ENCODE results near the gene CXCL3.
A peak's percentile ranks its signal among the peaks of the same experiment; 100 is the strongest.

Gene CXCL3

DNA sequence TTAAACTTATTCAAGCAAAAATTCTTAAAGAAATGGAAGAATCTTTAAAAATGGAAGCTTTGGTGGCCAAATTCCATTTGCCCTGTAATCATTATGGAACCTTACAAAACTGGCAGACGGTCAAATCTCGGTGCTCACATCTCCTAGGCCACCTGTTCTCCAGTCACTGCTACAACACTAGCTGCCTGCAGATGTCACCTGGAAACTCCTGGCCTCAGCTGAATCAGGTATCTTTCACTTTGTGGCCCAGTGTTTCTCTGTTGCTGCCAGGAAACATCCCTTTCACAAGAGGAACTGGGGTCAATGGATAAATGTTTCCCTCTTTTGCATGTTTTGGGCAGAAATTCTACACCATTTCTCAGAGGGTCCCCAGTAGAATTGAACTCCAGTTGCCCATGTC, 4.2 kb upstream of the CXCL3 start:
- Histone ChIP-seq H3K4me3 (replicated peaks; ENCODE audit: insufficient read depth, low read length) (no peak overlapping the region), H3K27ac (replicated peaks) (no peak overlapping the region), H3K27me3 (ENCODE audit: insufficient read depth, poor library complexity, severe bottlenecking) (no peaks in the 10 kb centered on the region)
- TF ChIP-seq POLR2AphosphoS5 (IDR thresholded peaks at IDR 0.05; ENCODE audit: low read depth) (no peak), GABPA (IDR thresholded peaks at IDR 0.05; ENCODE audit: low read depth) (no peak), SPI1 (IDR thresholded peaks at IDR 0.05; ENCODE audit: borderline replicate concordance, low read depth) (no peak)
- TF ChIP-seq, protein P1, sequence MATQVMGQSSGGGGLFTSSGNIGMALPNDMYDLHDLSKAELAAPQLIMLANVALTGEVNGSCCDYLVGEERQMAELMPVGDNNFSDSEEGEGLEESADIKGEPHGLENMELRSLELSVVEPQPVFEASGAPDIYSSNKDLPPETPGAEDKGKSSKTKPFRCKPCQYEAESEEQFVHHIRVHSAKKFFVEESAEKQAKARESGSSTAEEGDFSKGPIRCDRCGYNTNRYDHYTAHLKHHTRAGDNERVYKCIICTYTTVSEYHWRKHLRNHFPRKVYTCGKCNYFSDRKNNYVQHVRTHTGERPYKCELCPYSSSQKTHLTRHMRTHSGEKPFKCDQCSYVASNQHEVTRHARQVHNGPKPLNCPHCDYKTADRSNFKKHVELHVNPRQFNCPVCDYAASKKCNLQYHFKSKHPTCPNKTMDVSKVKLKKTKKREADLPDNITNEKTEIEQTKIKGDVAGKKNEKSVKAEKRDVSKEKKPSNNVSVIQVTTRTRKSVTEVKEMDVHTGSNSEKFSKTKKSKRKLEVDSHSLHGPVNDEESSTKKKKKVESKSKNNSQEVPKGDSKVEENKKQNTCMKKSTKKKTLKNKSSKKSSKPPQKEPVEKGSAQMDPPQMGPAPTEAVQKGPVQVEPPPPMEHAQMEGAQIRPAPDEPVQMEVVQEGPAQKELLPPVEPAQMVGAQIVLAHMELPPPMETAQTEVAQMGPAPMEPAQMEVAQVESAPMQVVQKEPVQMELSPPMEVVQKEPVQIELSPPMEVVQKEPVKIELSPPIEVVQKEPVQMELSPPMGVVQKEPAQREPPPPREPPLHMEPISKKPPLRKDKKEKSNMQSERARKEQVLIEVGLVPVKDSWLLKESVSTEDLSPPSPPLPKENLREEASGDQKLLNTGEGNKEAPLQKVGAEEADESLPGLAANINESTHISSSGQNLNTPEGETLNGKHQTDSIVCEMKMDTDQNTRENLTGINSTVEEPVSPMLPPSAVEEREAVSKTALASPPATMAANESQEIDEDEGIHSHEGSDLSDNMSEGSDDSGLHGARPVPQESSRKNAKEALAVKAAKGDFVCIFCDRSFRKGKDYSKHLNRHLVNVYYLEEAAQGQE (IDR thresholded peaks at IDR 0.05; ENCODE audit: insufficient replicate concordance, low read depth): no peak
- TF ChIP-seq, protein P2, sequence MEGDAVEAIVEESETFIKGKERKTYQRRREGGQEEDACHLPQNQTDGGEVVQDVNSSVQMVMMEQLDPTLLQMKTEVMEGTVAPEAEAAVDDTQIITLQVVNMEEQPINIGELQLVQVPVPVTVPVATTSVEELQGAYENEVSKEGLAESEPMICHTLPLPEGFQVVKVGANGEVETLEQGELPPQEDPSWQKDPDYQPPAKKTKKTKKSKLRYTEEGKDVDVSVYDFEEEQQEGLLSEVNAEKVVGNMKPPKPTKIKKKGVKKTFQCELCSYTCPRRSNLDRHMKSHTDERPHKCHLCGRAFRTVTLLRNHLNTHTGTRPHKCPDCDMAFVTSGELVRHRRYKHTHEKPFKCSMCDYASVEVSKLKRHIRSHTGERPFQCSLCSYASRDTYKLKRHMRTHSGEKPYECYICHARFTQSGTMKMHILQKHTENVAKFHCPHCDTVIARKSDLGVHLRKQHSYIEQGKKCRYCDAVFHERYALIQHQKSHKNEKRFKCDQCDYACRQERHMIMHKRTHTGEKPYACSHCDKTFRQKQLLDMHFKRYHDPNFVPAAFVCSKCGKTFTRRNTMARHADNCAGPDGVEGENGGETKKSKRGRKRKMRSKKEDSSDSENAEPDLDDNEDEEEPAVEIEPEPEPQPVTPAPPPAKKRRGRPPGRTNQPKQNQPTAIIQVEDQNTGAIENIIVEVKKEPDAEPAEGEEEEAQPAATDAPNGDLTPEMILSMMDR (IDR thresholded peaks at IDR 0.05; ENCODE audit: insufficient read depth, low read length): no peak
- no peak for DNase-seq (ENCODE audit: low read depth in 1 of 2, low spot score in 1 of 2)

DNA sequence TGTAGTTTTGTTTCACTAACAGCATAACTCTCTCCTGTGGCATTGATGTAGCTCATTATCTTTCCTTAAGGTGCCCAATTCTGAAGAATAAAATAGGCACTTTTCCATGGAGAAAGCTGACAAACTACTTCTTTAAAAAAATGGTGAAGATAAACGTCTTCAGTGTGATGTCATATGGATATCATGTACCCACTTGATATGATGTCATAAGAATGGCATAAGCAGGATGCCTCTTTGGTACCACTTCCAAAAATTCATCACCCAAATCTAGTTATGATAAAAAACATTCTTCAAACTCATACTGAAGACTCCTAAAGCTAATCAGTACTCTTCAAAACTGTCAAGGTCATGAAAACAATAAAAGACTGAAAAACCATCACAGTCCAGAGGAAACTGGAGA, 2.9 kb upstream of the CXCL3 start:
- TF ChIP-seq, protein P2 (IDR thresholded peaks at IDR 0.05; ENCODE audit: insufficient read depth, low read length): no peak
- TF ChIP-seq SPI1 (IDR thresholded peaks at IDR 0.05; ENCODE audit: borderline replicate concordance, low read depth) (no peak), GABPA (IDR thresholded peaks at IDR 0.05; ENCODE audit: low read depth) (no peak), POLR2AphosphoS5 (IDR thresholded peaks at IDR 0.05; ENCODE audit: low read depth) (no peak)
- TF ChIP-seq, protein P1 (IDR thresholded peaks at IDR 0.05; ENCODE audit: insufficient replicate concordance, low read depth): no peak
- no peaks in the 10 kb centered on the region for H3K27me3 ChIP-seq (ENCODE audit: insufficient read depth, poor library complexity, severe bottlenecking)
- DNase-seq (ENCODE audit: low read depth in 1 of 2, low spot score in 1 of 2): no peak
- H3K27ac ChIP-seq (replicated peaks): no peak overlapping the region
- no peak overlapping the region for H3K4me3 ChIP-seq (replicated peaks; ENCODE audit: insufficient read depth, low read length)

DNA sequence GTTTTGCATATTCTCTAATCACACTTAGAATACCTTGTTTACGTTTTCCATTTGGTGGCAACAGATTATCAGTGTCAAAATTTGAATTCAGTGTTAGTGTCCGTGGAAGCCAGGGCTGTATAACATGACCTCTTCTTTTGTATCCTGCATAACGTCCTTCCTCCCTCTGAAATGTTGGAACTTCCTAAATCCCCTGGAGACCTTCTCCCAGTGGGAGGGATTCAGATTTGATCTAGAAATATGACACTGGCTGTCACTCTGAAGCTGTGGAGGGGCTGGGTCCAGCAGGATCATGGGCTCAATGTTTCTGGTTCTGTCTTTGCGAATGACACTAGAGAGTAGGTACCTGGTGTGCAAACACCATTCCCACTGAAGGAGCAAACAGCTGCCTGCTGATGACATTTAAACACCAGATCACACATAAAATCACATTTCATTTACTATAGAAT, 850 bp upstream of the CXCL3 start:
- no peaks in the 10 kb centered on the region for H3K27me3 ChIP-seq (ENCODE audit: insufficient read depth, poor library complexity, severe bottlenecking)
- no peak for DNase-seq (ENCODE audit: low read depth in 1 of 2, low spot score in 1 of 2)
- no peak overlapping the region for H3K27ac ChIP-seq (replicated peaks)
- TF ChIP-seq, protein P2 (IDR thresholded peaks at IDR 0.05; ENCODE audit: insufficient read depth, low read length): no peak
- TF ChIP-seq SPI1 (IDR thresholded peaks at IDR 0.05; ENCODE audit: borderline replicate concordance, low read depth): no peak
- no peak for TF ChIP-seq POLR2AphosphoS5 (IDR thresholded peaks at IDR 0.05; ENCODE audit: low read depth)
- peak overlapping the region; percentile 76 for H3K4me3 ChIP-seq (replicated peaks; ENCODE audit: insufficient read depth, low read length)

DNA sequence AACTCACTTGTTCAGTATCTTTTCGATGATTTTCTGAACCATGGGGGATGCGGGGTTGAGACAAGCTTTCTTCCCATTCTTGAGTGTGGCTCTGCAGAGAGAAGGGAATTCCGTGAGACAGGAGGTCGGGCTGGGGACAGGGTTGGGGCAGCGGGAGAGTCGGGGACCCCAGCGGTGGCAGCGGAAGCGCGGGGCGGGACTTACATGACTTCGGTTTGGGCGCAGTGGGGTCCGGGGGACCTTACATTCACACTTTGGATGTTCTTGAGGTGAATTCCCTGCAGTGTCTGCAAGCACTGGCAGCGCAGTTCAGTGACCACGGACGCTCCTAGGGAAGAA, 434 bp downstream of the CXCL3 start:
- Histone ChIP-seq H3K27ac (replicated peaks) (no peak overlapping the region), H3K4me3 (replicated peaks; ENCODE audit: insufficient read depth, low read length) (peak overlapping the region; percentile 76), H3K27me3 (ENCODE audit: insufficient read depth, poor library complexity, severe bottlenecking) (no peaks in the 10 kb centered on the region)
- no peak for TF ChIP-seq SPI1 (IDR thresholded peaks at IDR 0.05; ENCODE audit: borderline replicate concordance, low read depth)
- TF ChIP-seq, protein P2 (IDR thresholded peaks at IDR 0.05; ENCODE audit: insufficient read depth, low read length): no peak
- no peak for TF ChIP-seq GABPA (IDR thresholded peaks at IDR 0.05; ENCODE audit: low read depth)
- TF ChIP-seq, protein P1 (IDR thresholded peaks at IDR 0.05; ENCODE audit: insufficient replicate concordance, low read depth): no peak
- no peak for TF ChIP-seq POLR2AphosphoS5 (IDR thresholded peaks at IDR 0.05; ENCODE audit: low read depth)
- no peak for DNase-seq (ENCODE audit: low read depth in 1 of 2, low spot score in 1 of 2)
